ENCODE results near the gene PPARA. TPM values are rescaled to one million over a fixed set of nuclear protein-coding genes. Genes with fewer than 3 reads are reported as not detected.
A peak's percentile ranks its signal among the peaks of the same experiment; 100 is the strongest.

The PPARA gene
- total and polyA plus RNA-seq, 2 of the 4 experiments (the other 2 are of a cell fraction) = 3.1 to 7.0 TPM

GRCh38 chr22:46119093-46119728 lies 31.1 kb upstream of the PPARA start:
- peaks cover under 1% of the 10 kb centered on the region; the same call in 1 of the 2 replicates for H3K36me3 ChIP-seq (ENCODE audit: control insufficient read depth, insufficient read depth, low read length)
- POLR2A ChIA-PET (ENCODE audit: unreplicated experiment) = no interaction called here
- no peaks in the 10 kb centered on the region for H3K9me1 ChIP-seq (ENCODE audit: insufficient read depth, low read length)
- peak overlapping the region; percentile 33 for H2AK9ac ChIP-seq (replicated peaks; ENCODE audit: low read depth, low read length, poor library complexity)
- H3K56ac ChIP-seq (ENCODE audit: extremely low read depth, insufficient read depth, low read length) = no peak overlapping the region
- no peak overlapping the region for H4K91ac ChIP-seq (ENCODE audit: insufficient read depth, low read depth, low read length)
- peak overlapping the region; percentile 83 for H2AFZ ChIP-seq (replicated peaks; ENCODE audit: low read length, poor library complexity)
- no peak overlapping the region for H3K4ac ChIP-seq (ENCODE audit: low read depth, low read length)
- H2BK15ac ChIP-seq (ENCODE audit: low read depth, low read length) = no peak overlapping the region
- no peak overlapping the region for H2BK120ac ChIP-seq (ENCODE audit: low read depth, low read length)
- no peak overlapping the region for H3K18ac ChIP-seq (ENCODE audit: low read depth, low read length)
- no TSS peak for BruUV-seq (replicated peaks)
- H2AK5ac ChIP-seq (ENCODE audit: low read depth, low read length) = peak overlapping the region; percentile 17; the same call in 1 of the 2 replicates
- no peaks in the 10 kb centered on the region; the same call in 1 of the 2 replicates for H4K20me1 ChIP-seq (ENCODE audit: insufficient read depth, low read length)
- no peak overlapping the region for H2BK5ac ChIP-seq (ENCODE audit: low read depth, low read length, poor library complexity, severe bottlenecking)
- in situ Hi-C loops (cut with MboI; ENCODE audit: low sequenced_read_pairs) = loop anchor here (5.0 kb wide), 1 partner anchor 112 kb away; no protein-coding TSS in a partner anchor
- intact Hi-C loops (cut with micrococcal nuclease) = loop anchor here (5.0 kb wide), 1 partner anchor 47 kb away; no protein-coding TSS in a partner anchor
- no peak overlapping the region for H3K23ac ChIP-seq (ENCODE audit: low read depth, low read length)
- H3K4me3 ChIP-seq (ENCODE audit: insufficient read depth, low read depth, low read length) = no peak overlapping the region
- H3K27ac ChIP-seq (ENCODE audit: insufficient read depth, low read length) = no peak overlapping the region
- 70% methylated on average over 9 of the region's 12 CpGs; no CpG with 5 or more reads in 1 of the 2 experiments for WGBS, 2 experiments (ENCODE audit: extremely low coverage in 2 of 2, insufficient read length in 1 of 2)
- H3K4me2 ChIP-seq (ENCODE audit: low read depth, low read length) = no peak overlapping the region
- H3K9me3 ChIP-seq (ENCODE audit: control insufficient read depth, insufficient read depth, low read length) = no peaks in the 10 kb centered on the region
- ATAC-seq (ENCODE audit: low read depth) = no peak
- H3K14ac ChIP-seq (replicated peaks; ENCODE audit: low read depth, low read length) = no peak overlapping the region
- dilution Hi-C loops (cut with HindIII; ENCODE audit: low sequenced_read_pairs, unreplicated experiment) = no loop called here
- H4K8ac ChIP-seq (ENCODE audit: low read depth in 2 of 2, low read length in 2 of 2) = peak overlapping the region; percentile 20 to 38; a peak in 2 of 4 replicates
- no peak for TF ChIP-seq CTCF (conservative IDR thresholded peaks at IDR 0.05; ENCODE audit: low read depth, low read length)
- no peak for TF ChIP-seq FOS (IDR thresholded peaks at IDR 0.05; ENCODE audit: low read depth, low read length)
- no peak for TF ChIP-seq SMC3 (IDR thresholded peaks at IDR 0.05; ENCODE audit: low read depth, low read length)
- TF ChIP-seq RFX5 (IDR thresholded peaks at IDR 0.05; ENCODE audit: low read depth, low read length) = no peak
- TF ChIP-seq POLR2A (IDR thresholded peaks at IDR 0.05; ENCODE audit: low read depth, low read length) = no peak
- no peak for TF ChIP-seq MAZ (IDR thresholded peaks at IDR 0.05; ENCODE audit: borderline replicate concordance, low read depth, low read length)
- TF ChIP-seq USF2 (IDR thresholded peaks at IDR 0.05; ENCODE audit: low read depth, low read length) = no peak
- no peak for TF ChIP-seq MXI1 (IDR thresholded peaks at IDR 0.05; ENCODE audit: borderline replicate concordance, low read depth, low read length)
- no peak for TF ChIP-seq BHLHE40 (IDR thresholded peaks at IDR 0.05; ENCODE audit: low read depth, low read length)
- TF ChIP-seq MAFK (IDR thresholded peaks at IDR 0.05; ENCODE audit: low read depth, low read length) = no peak
- no peak for TF ChIP-seq RAD21 (IDR thresholded peaks at IDR 0.05; ENCODE audit: low read length)
- TF ChIP-seq RCOR1 (IDR thresholded peaks at IDR 0.05; ENCODE audit: insufficient replicate concordance, low read length) = no peak
- TF ChIP-seq CHD1 (IDR thresholded peaks at IDR 0.05; ENCODE audit: low read depth, low read length) = no peak
- no peak for TF ChIP-seq NFE2L2 (IDR thresholded peaks at IDR 0.05; ENCODE audit: low read depth, low read length)
- no peak for TF ChIP-seq ELK1 (IDR thresholded peaks at IDR 0.05; ENCODE audit: borderline replicate concordance, low read depth, low read length)
- TF ChIP-seq CEBPB (IDR thresholded peaks at IDR 0.05; ENCODE audit: low read depth, low read length) = no peak
- no peak for DNase-seq
- H3K4me1 ChIP-seq (ENCODE audit: control insufficient read depth, insufficient read depth, low read length) = peaks cover 15% of the 10 kb centered on the region
- H2BK20ac ChIP-seq (ENCODE audit: low read depth, low read length) = no peak overlapping the region
- H3K79me1 ChIP-seq (ENCODE audit: low read depth in 1 of 2, low read length in 2 of 2) = no peaks in the 10 kb centered on the region
- H3K9ac ChIP-seq (ENCODE audit: low read depth, low read length) = no peak overlapping the region
- no peaks in the 10 kb centered on the region for H3K27me3 ChIP-seq (ENCODE audit: control insufficient read depth, insufficient read depth, low read length)
- CTCF ChIA-PET = no interaction called here
- H4K5ac ChIP-seq (ENCODE audit: low read depth, low read length) = no peak overlapping the region

All from IMR-90 (cell line).